HepG2 (cell line): Measurements from ENCODE around the gene GLI3. TPM values are rescaled to one million over a fixed set of nuclear protein-coding genes. Genes with fewer than 3 reads are reported as not detected.

Experiments
- ATAC-seq: fragments of 200-7000 bp; cut with Tn5 transposase; 3 replicates; pipeline ENCODE4 v1.9.1; 2020; ENCODE audit warnings: mild to moderate bottlenecking, moderate library complexity
- BruUV-seq: library from RNA; stranded (reverse); fragments of 400-500 nt; replicated peaks from 2 replicates; lab custom pipeline; 2021; lab: Mats Ljungman, UMichigan
- CTCF ChIA-PET: fragments of 300-600 bp; formaldehyde crosslinking; extraction: SDS; loops from one replicate; lab custom pipeline; 2021; ENCODE audit warnings: low total read pairs, inconsistent platforms, low intra/inter-chr PET ratio; lab: Yijun Ruan, JAX
- POLR2A ChIA-PET: fragments of 350-600 bp; sonication (Branson Sonifier 250); formaldehyde crosslinking; loops from one replicate; lab custom pipeline; 2020; ENCODE audit warnings: antibody characterized with exemption, inconsistent platforms; lab: Yijun Ruan, JAX
- DNase-seq: peaks from one replicate; pipeline ENCODE4 v3.0.0-alpha.2; 2015; ENCODE audit warnings: low spot score
- FAIRE-seq: peaks from 3 replicates; lab custom pipeline; 2011; peaks lifted over from hg19 to GRCh38; lab: Jason Lieb, UNC
- H2AFZ ChIP-seq: one replicate; pipeline ENCODE4 v1.6.1; 2011; ENCODE audit warnings: low read length, inconsistent platforms
- H3K27ac ChIP-seq: fragments of 300-600 bp; 3 replicates; pipeline ENCODE4 v1.8.0; 2011; ENCODE audit warnings: mixed run types, mild to moderate bottlenecking, mixed read lengths, low read length, inconsistent platforms; ENCODE audit not compliant: insufficient read depth; ENCODE audit errors: extremely low read length
- H3K27me3 ChIP-seq, 2 experiments: fragments of 200-600 bp in 1 of 2; 2 replicates in 1 of 2; 3 replicates in 1 of 2; pipeline versions ENCODE4 v1.6.0 to v1.8.0; 2011; ENCODE audit warnings: low read length in 2 of 2, mild to moderate bottlenecking in 2 of 2, moderate library complexity in 2 of 2, inconsistent platforms in 1 of 2; ENCODE audit not compliant: insufficient read depth in 2 of 2, control insufficient read depth in 1 of 2
- H3K36me3 ChIP-seq, 2 experiments: fragments of 200-600 bp in 1 of 2; replicated peaks in 1 of 2; 2 replicates in 1 of 2; 3 replicates in 1 of 2; pipeline versions ENCODE4 v1.5.1 to v1.8.0; 2011; ENCODE audit warnings: low read length in 2 of 2, inconsistent platforms in 1 of 2; ENCODE audit not compliant: insufficient read depth in 2 of 2, control insufficient read depth in 1 of 2
- H3K4me1 ChIP-seq: 2 replicates; pipeline ENCODE4 v1.5.1; 2012; ENCODE audit warnings: low read length, inconsistent platforms; ENCODE audit not compliant: insufficient read depth
- H3K4me2 ChIP-seq: 2 replicates; pipeline ENCODE4 v1.6.0; 2011; ENCODE audit warnings: low read depth, low read length, inconsistent platforms
- H3K4me3 ChIP-seq, 3 experiments: fragments of 200-600 bp in 1 of 3; sonication (generic), shearing (Covaris generic) in 1 of 3; replicated peaks in 1 of 3; 2 replicates each; pipeline ENCODE4 v1.5.1; 2011 to 2016; ENCODE audit warnings: low read length in 3 of 3, inconsistent platforms in 2 of 3, low read depth in 2 of 3, mild to moderate bottlenecking in 2 of 3, control low read depth in 1 of 3, mixed read lengths in 1 of 3; ENCODE audit not compliant: insufficient read depth in 1 of 3
- H3K79me2 ChIP-seq: one replicate; pipeline ENCODE4 v1.6.1; 2011; ENCODE audit warnings: low read length, inconsistent platforms; ENCODE audit not compliant: insufficient read depth
- H3K9ac ChIP-seq: 2 replicates; pipeline ENCODE4 v1.6.0; 2011; ENCODE audit warnings: mild to moderate bottlenecking, low read depth, low read length, inconsistent platforms; ENCODE audit not compliant: insufficient read depth
- H3K9me3 ChIP-seq: 2 replicates; pipeline ENCODE4 v1.5.1; 2012; ENCODE audit warnings: mild to moderate bottlenecking, low read length
- H4K20me1 ChIP-seq: 2 replicates; pipeline ENCODE4 v1.6.0; 2011; ENCODE audit warnings: inconsistent platforms, mild to moderate bottlenecking, low read length, moderate library complexity; ENCODE audit not compliant: insufficient read depth
- RARA ChIP-seq: IDR thresholded peaks from 2 replicates; pipeline ENCODE4 v1.6.1; 2016; ENCODE audit warnings: missing genetic modification reagents, missing compliant biosample characterization
- RFX3 ChIP-seq: IDR thresholded peaks from 2 replicates; pipeline ENCODE4 v1.6.1; 2016; ENCODE audit warnings: missing biosample characterization, missing genetic modification reagents
- SP5 ChIP-seq: IDR thresholded peaks from 2 replicates; pipeline ENCODE4 v1.6.1; 2016; ENCODE audit warnings: low read depth, borderline replicate concordance
- ZNF430 ChIP-seq: sonication (generic); formaldehyde crosslinking; IDR thresholded peaks from 2 replicates; pipeline ENCODE4 v1.9.0; 2021; ENCODE audit warnings: mild to moderate bottlenecking, missing genetic modification reagents
- ZNF670 ChIP-seq: sonication (generic); formaldehyde crosslinking; IDR thresholded peaks from 2 replicates; pipeline ENCODE4 v1.8.0; 2022; ENCODE audit warnings: mild to moderate bottlenecking, missing genetic modification reagents, borderline replicate concordance
- ZNF781 ChIP-seq: sonication (generic); formaldehyde crosslinking; IDR thresholded peaks from 2 replicates; pipeline ENCODE4 v1.5.1; 2020; ENCODE audit warnings: borderline replicate concordance, mild to moderate bottlenecking, missing genetic modification reagents; ENCODE audit errors: not compliant biosample characterization
- ZSCAN20 ChIP-seq: sonication (generic); formaldehyde crosslinking; IDR thresholded peaks from 2 replicates; pipeline ENCODE4 v1.4.0; 2020; ENCODE audit warnings: missing genetic modification reagents, mild to moderate bottlenecking, borderline replicate concordance
- WGBS: methylation state at CpG from one replicate; pipeline ENCODE4 v1.1.6; 2017; ENCODE audit warnings: low lambda C conversion rate; 5-methylcytosine and 5-hydroxymethylcytosine counted together
- in situ Hi-C: cut with HindIII; loops from 2 replicates; pipeline ENCODE4 v1.10.0; 2017; ENCODE audit warnings: low pct_unique_long_range_greater_than_20kb; ENCODE audit not compliant: extremely low pct_ligation_motif_present
- intact Hi-C: fragments of 100-400 bp; cut with micrococcal nuclease; formaldehyde crosslinking; loops from one replicate; pipeline ENCODE4 v1.10.0; 2022; ENCODE audit not compliant: unreplicated experiment
- polyA plus RNA-seq, 8 experiments: library from polyadenylated mRNA; depleted of rRNA in 3 of 8; stranded (reverse) in 7 of 8; unstranded in 1 of 8; fragments of >200 nt; fragmentation: Illumina TruSeq in 4 of 8; extraction: Trizol in 4 of 8; gene quantifications; 2 replicates each; pipeline versions ENCODE4 v1.2.1 to v1.2.3, GENCODE V29; 2011 to 2016; ENCODE audit warnings: low read depth in 4 of 8, missing spikeins in 1 of 8, mixed read lengths in 1 of 8; ENCODE audit not compliant: insufficient read depth in 1 of 8
- total RNA-seq, 5 experiments: library from RNA; depleted of rRNA; stranded (reverse); fragments of >200 nt; fragmentation: Illumina TruSeq; extraction: Trizol; gene quantifications; 2 replicates each; pipeline ENCODE4 v1.2.3, GENCODE V29; 2016; ENCODE audit warnings: low read depth in 1 of 5
- TF ChIP-seq, protein P1 (sequence below): sonication (generic); formaldehyde crosslinking; IDR thresholded peaks from 2 replicates; pipeline ENCODE4 v1.4.0; 2020; ENCODE audit warnings: missing genetic modification reagents
- TF ChIP-seq, protein P2 (sequence below): IDR thresholded peaks from 2 replicates; pipeline ENCODE4 v1.6.1; 2016; ENCODE audit warnings: mild to moderate bottlenecking
- TF ChIP-seq, protein P3 (sequence below): IDR thresholded peaks from 2 replicates; pipeline ENCODE4 v1.6.1; 2016; ENCODE audit warnings: missing compliant biosample characterization, missing genetic modification reagents, borderline replicate concordance
- TF ChIP-seq, protein P4 (sequence below): sonication (generic); formaldehyde crosslinking; IDR thresholded peaks from 2 replicates; pipeline ENCODE4 v1.5.0; 2020; ENCODE audit warnings: mild to moderate bottlenecking, missing genetic modification reagents, borderline replicate concordance
- TF ChIP-seq, protein P5 (sequence below): sonication (generic); formaldehyde crosslinking; IDR thresholded peaks from 2 replicates; pipeline ENCODE4 v1.4.0; 2020; ENCODE audit warnings: missing genetic modification reagents, mild to moderate bottlenecking, borderline replicate concordance

The GLI3 gene
- total and polyA plus RNA-seq, 2 of the 13 experiments (the other 11 are each of a cell fraction or from before 2014, with no cell fraction given) = not detected

DNA sequence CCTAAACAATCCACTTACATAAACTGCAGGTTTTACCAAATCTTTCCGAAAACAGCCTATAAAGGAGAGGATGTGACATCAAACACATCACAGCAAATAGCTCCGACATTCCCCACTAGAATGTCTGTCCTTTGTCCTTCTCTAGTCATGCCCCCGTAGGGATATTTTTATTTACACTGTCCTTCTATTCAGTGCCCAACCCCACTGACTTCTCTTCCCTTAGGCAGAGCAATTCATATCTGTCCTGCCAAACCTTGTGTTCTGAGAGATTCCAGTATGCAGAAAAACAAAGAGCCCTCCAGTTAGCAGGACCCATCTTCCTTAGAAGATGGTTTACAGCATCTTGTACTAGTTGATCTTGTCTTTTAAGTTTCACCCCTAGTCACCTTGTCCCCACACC lies 5.4 kb upstream of the GLI3 start:
- 0% methylated on average over 3 of the region's 3 CpGs for WGBS
- Histone ChIP-seq H3K27me3 (peaks cover 0 to 27% of the 10 kb centered on the region in 2 experiments; a peak in 3 of 5 replicates), H4K20me1 (no peaks in the 10 kb centered on the region)
- TF ChIP-seq SP5 (CRISPR knock-in tag) (no peak), ZNF670 (no peak), ZNF430 (CRISPR knock-in tag) (no peak), RFX3 (no peak), ZSCAN20 (no peak), RARA (CRISPR knock-in tag) (no peak), ZNF781 (CRISPR knock-in tag) (no peak)
- TF ChIP-seq, protein P1, sequence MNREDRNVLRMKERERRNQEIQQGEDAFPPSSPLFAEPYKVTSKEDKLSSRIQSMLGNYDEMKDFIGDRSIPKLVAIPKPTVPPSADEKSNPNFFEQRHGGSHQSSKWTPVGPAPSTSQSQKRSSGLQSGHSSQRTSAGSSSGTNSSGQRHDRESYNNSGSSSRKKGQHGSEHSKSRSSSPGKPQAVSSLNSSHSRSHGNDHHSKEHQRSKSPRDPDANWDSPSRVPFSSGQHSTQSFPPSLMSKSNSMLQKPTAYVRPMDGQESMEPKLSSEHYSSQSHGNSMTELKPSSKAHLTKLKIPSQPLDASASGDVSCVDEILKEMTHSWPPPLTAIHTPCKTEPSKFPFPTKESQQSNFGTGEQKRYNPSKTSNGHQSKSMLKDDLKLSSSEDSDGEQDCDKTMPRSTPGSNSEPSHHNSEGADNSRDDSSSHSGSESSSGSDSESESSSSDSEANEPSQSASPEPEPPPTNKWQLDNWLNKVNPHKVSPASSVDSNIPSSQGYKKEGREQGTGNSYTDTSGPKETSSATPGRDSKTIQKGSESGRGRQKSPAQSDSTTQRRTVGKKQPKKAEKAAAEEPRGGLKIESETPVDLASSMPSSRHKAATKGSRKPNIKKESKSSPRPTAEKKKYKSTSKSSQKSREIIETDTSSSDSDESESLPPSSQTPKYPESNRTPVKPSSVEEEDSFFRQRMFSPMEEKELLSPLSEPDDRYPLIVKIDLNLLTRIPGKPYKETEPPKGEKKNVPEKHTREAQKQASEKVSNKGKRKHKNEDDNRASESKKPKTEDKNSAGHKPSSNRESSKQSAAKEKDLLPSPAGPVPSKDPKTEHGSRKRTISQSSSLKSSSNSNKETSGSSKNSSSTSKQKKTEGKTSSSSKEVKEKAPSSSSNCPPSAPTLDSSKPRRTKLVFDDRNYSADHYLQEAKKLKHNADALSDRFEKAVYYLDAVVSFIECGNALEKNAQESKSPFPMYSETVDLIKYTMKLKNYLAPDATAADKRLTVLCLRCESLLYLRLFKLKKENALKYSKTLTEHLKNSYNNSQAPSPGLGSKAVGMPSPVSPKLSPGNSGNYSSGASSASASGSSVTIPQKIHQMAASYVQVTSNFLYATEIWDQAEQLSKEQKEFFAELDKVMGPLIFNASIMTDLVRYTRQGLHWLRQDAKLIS (CRISPR knock-in tag) = no peak
- TF ChIP-seq, protein P2, sequence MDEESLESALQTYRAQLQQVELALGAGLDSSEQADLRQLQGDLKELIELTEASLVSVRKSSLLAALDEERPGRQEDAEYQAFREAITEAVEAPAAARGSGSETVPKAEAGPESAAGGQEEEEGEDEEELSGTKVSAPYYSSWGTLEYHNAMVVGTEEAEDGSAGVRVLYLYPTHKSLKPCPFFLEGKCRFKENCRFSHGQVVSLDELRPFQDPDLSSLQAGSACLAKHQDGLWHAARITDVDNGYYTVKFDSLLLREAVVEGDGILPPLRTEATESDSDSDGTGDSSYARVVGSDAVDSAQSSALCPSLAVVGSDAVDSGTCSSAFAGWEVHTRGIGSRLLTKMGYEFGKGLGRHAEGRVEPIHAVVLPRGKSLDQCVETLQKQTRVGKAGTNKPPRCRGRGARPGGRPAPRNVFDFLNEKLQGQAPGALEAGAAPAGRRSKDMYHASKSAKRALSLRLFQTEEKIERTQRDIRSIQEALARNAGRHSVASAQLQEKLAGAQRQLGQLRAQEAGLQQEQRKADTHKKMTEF = no peak
- TF ChIP-seq, protein P3, sequence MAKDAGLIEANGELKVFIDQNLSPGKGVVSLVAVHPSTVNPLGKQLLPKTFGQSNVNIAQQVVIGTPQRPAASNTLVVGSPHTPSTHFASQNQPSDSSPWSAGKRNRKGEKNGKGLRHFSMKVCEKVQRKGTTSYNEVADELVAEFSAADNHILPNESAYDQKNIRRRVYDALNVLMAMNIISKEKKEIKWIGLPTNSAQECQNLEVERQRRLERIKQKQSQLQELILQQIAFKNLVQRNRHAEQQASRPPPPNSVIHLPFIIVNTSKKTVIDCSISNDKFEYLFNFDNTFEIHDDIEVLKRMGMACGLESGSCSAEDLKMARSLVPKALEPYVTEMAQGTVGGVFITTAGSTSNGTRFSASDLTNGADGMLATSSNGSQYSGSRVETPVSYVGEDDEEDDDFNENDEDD (CRISPR knock-in tag) = no peak
- TF ChIP-seq, protein P4, sequence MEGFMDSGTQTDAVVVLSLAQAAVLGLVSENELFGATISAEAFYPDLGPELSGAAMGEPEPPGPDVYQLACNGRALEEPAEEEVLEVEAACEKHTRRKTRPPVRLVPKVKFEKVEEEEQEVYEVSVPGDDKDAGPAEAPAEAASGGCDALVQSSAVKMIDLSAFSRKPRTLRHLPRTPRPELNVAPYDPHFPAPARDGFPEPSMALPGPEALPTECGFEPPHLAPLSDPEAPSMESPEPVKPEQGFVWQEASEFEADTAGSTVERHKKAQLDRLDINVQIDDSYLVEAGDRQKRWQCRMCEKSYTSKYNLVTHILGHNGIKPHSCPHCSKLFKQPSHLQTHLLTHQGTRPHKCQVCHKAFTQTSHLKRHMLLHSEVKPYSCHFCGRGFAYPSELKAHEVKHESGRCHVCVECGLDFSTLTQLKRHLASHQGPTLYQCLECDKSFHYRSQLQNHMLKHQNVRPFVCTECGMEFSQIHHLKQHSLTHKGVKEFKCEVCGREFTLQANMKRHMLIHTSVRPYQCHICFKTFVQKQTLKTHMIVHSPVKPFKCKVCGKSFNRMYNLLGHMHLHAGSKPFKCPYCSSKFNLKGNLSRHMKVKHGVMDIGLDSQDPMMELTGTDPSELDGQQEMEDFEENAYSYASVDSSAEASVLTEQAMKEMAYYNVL (CRISPR knock-in tag) = no peak
- TF ChIP-seq, protein P5, sequence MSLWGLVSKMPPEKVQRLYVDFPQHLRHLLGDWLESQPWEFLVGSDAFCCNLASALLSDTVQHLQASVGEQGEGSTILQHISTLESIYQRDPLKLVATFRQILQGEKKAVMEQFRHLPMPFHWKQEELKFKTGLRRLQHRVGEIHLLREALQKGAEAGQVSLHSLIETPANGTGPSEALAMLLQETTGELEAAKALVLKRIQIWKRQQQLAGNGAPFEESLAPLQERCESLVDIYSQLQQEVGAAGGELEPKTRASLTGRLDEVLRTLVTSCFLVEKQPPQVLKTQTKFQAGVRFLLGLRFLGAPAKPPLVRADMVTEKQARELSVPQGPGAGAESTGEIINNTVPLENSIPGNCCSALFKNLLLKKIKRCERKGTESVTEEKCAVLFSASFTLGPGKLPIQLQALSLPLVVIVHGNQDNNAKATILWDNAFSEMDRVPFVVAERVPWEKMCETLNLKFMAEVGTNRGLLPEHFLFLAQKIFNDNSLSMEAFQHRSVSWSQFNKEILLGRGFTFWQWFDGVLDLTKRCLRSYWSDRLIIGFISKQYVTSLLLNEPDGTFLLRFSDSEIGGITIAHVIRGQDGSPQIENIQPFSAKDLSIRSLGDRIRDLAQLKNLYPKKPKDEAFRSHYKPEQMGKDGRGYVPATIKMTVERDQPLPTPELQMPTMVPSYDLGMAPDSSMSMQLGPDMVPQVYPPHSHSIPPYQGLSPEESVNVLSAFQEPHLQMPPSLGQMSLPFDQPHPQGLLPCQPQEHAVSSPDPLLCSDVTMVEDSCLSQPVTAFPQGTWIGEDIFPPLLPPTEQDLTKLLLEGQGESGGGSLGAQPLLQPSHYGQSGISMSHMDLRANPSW (CRISPR knock-in tag) = no peak

More for the DNA sequence above, 5.4 kb upstream of the GLI3 start:
- CTCF ChIA-PET = no interaction called here
- in situ Hi-C loops (no loop called here), intact Hi-C loops (no loop called here)
- no peaks in the 10 kb centered on the region for H3K9me3 ChIP-seq
- POLR2A ChIA-PET = no interaction called here
- no peak overlapping the region for H3K4me2 ChIP-seq
- no peak overlapping the region for H3K9ac ChIP-seq
- no peak overlapping the region for H3K27ac ChIP-seq
- H3K4me1 ChIP-seq = no peaks in the 10 kb centered on the region; the same call in 1 of the 2 replicates
- ATAC-seq (no peak), DNase-seq (no peak), FAIRE-seq (no peak)
- H3K79me2 ChIP-seq = no peaks in the 10 kb centered on the region
- no peaks in the 10 kb centered on the region for H3K36me3 ChIP-seq
- no TSS peak for BruUV-seq
- H3K4me3 ChIP-seq = no peak overlapping the region
- no peak overlapping the region for H2AFZ ChIP-seq
